ENCODE measurements around the gene SPEF1.
"Not testable (repeated sequence)": the region's sequence is repeated elsewhere in the genome, so short reads cannot be mapped to it uniquely, and the experiment has no call there.

SPEF1 gene

GRCh38 chr20:3798908-3799248 is 17.6 kb upstream of the SPEF1 start:
- H3K9me3 Mint-ChIP-seq: no peaks in the 10 kb centered on the region
- peaks cover 68% of the 10 kb centered on the region for H3K36me3 Mint-ChIP-seq
- no peak for ATAC-seq

GRCh38 chr20:3798373-3798768 is 17.1 kb upstream of the SPEF1 start:
- Mint-ChIP-seq H3K4me1 (peaks cover 69% of the 10 kb centered on the region), H3K4me3 (peak overlapping the region; percentile 99), H3K36me3 (peaks cover 63% of the 10 kb centered on the region), H3K27ac (peak overlapping the region; percentile 98), H3K9me3 (no peaks in the 10 kb centered on the region)
- ATAC-seq: no peak
- DNase-seq (ENCODE audit: low spot score in 2 of 2): no peak

More at GRCh38 chr20:3798908-3799248, 17.6 kb upstream of the SPEF1 start:
- no peak for DNase-seq (ENCODE audit: low spot score in 2 of 2)
- peak overlapping the region; percentile 98 for H3K27ac Mint-ChIP-seq
- peaks cover 74% of the 10 kb centered on the region for H3K4me1 Mint-ChIP-seq
- H3K4me3 Mint-ChIP-seq: peak overlapping the region; percentile 99

DNA sequence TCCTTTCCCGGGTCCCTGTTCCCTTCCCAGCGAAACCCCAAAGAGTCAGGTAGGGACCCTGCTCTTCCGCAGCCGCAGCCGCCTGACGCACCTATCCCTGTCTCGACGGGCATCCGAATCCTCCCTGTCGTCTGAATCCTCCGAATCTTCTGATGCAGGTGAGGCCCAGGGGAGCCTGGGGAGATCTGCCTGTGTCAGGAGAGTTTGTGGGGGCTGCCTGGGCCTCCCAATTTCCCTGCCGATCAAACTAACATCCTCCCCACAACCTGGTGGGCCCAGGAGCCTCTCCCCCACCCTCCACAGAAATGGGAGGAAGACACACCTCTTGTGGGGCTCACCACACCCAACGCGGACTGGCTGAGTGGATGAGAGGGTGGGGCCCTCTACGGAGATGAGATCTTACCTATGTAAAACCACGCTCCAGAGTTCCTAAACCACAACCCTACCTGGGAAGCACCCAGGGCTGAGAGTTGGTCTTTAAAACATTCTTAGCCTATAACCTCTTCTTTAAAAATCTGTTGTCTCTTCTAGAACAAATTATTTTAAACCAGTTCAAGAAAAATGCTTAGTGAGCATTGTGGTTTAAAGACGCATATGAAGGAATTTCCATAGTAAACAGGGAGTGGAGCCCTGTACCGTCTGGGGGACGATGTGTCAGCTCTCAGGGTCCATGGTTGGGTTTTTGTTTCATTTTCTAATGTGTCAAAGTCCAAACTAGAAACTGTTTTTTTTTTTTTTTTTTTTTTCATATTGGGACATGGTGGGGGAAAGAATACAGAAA is 16.5 kb upstream of the SPEF1 start:
- Mint-ChIP-seq H3K36me3 (peaks cover 57% of the 10 kb centered on the region), H3K27ac (peak overlapping the region; percentile 98), H3K4me1 (peaks cover 64% of the 10 kb centered on the region), H3K9me3 (no peaks in the 10 kb centered on the region), H3K4me3 (peak overlapping the region; percentile 99)
- ATAC-seq (peak; percentile 41), DNase-seq (ENCODE audit: low spot score in 2 of 2) (no peak)

DNA sequence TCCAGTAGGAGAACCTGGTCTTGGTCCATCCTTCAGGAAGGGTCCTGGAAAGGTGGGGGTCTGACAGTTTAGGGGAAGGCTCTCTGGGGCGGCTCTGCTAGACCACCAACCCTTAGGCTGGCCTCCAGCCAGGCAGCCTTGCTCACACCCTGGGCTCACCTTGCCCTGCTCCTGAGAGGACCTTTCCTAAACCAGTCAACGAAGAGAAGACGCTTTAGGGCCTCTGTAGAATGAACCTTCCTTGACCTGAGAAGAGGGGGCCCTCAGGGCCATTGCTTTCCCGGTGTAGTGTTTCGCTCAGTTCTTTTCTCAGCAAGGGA is 15.9 kb upstream of the SPEF1 start:
- DNase-seq (ENCODE audit: low spot score in 2 of 2) (no peak), ATAC-seq (no peak)
- Mint-ChIP-seq H3K27ac (peak overlapping the region; percentile 98), H3K4me1 (peaks cover 58% of the 10 kb centered on the region), H3K4me3 (peak overlapping the region; percentile 99), H3K36me3 (peaks cover 51% of the 10 kb centered on the region), H3K9me3 (no peaks in the 10 kb centered on the region)

- Mint-ChIP-seq H3K9me3 (no peaks in the 10 kb centered on the region), H3K27ac (peak overlapping the region; percentile 98), H3K4me1 (peaks cover 57% of the 10 kb centered on the region), H3K4me3 (peak overlapping the region; percentile 99), H3K36me3 (peaks cover 46% of the 10 kb centered on the region)
- ATAC-seq: peak; percentile 0
- DNase-seq (ENCODE audit: low spot score in 2 of 2): no peak
Measured at GRCh38 chr20:3796477-3797225, 15.4 kb upstream of the SPEF1 start.

DNA sequence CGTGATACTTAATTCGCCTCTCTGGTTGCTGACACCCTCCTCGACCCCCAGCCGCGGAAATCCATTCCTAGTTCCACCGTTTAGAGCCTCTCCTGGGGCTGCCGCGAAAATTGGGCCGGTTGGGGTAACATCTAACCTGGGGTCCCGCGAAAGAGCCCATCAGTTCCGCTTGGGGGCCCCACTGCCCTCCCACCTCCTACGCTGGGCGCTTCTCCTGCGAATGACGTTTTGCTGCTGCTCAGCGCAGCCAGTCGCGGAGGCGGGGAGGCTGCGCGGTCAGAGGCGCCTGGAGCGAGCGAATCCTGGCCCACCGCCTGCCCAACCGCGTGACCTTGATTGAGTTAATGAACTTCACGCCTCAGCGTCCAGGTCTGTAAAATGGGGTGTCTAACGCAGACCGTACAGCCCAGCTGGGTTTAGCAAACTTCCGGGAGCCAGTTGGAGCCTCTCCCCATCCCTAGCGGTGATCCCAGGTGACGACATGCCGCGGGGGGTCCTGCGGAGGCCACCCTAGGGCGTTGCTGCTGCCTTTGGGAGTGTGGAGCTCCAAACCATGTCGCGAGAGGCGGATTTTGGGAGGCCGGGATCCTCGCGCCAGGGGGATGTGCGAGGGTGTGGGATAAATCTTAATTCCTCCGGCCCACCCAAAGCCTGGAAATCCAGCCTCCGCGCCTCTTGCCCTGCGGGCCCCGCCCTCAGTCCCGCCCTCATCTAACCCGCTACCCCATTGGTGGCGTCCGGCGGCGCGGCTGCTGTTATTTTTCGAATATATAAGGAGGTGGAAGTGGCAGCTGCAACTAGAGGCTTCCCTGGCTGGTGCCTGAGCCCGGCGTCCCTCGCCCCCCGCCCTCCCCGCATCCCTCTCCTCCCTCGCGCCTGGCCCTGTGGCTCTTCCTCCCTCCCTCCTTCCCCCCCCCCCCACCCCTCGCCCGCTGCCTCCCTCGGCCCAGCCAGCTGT is 14.5 kb upstream of the SPEF1 start, which contains the start of gene CDC25B:
TSS of gene CDC25B (plus strand) at position 800 of the 958 bp plus-strand sequence. CDS start 222 bp downstream, outside the sequence.
- DNase-seq (ENCODE audit: low spot score in 2 of 2): peak; percentile 75 to 92
- Mint-ChIP-seq H3K4me1 (peaks cover 48% of the 10 kb centered on the region), H3K36me3 (peaks cover 37% of the 10 kb centered on the region), H3K9me3 (no peaks in the 10 kb centered on the region), H3K4me3 (peak within 1 kb of the TSS; percentile 99), H3K27ac (peak within 1 kb of the TSS; percentile 98)
- peak; percentile 89 for ATAC-seq

GRCh38 chr20:3794701-3795420 is 13.6 kb upstream of the SPEF1 start:
- peaks cover 28% of the 10 kb centered on the region for H3K36me3 Mint-ChIP-seq
- no peaks in the 10 kb centered on the region for H3K9me3 Mint-ChIP-seq
- H3K27ac Mint-ChIP-seq: peak overlapping the region; percentile 98
- DNase-seq (ENCODE audit: low spot score in 2 of 2): no peak
- no peak for ATAC-seq
- H3K4me3 Mint-ChIP-seq: peak overlapping the region; percentile 99
- H3K4me1 Mint-ChIP-seq: peaks cover 42% of the 10 kb centered on the region

DNA sequence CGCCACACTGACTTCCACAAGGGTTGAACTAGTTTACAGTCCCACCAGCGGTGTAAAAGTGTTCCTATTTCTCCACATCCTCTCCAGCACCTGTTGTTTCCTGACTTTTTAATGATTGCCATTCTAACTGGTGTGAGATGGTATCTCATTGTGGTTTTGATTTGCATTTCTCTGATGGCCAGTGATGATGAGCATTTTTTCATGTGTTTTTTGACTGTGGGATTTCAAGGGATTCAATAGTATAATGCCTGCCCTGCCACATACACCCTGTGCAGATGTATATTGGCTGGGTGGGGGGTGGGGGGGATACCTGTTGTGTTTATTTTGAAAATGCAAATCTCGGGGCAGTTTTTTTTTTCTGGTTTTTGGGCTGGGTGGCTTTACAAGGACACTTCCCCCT is 12.9 kb upstream of the SPEF1 start:
- H3K9me3 Mint-ChIP-seq; H3K27ac Mint-ChIP-seq; DNase-seq (ENCODE audit: low spot score in 2 of 2); ATAC-seq; H3K4me3 Mint-ChIP-seq: not testable (repeated sequence)
- Mint-ChIP-seq H3K36me3 (peaks cover 24% of the 10 kb centered on the region), H3K4me1 (peaks cover 39% of the 10 kb centered on the region)

DNA sequence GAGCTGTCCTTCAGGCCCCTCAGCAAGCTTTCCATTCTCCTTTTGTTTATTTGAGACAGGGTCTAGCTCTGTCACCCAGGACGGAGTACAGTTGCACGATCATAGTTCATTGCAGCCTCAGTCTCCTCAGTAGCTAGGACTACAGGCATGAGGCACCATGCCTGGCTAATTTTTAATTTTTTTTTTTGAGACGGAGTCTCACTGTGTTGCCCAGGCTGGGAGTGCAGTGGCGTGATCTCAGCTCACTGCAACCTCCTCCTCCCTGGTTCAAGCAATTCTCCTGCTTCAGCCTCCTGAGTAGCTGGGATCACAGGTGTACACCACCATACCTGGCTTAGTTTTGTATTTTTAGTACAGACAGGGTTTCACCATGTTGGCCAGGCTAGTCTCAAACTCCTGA is 8.0 kb upstream of the SPEF1 start:
- peaks cover 12% of the 10 kb centered on the region for H3K36me3 Mint-ChIP-seq

DNA sequence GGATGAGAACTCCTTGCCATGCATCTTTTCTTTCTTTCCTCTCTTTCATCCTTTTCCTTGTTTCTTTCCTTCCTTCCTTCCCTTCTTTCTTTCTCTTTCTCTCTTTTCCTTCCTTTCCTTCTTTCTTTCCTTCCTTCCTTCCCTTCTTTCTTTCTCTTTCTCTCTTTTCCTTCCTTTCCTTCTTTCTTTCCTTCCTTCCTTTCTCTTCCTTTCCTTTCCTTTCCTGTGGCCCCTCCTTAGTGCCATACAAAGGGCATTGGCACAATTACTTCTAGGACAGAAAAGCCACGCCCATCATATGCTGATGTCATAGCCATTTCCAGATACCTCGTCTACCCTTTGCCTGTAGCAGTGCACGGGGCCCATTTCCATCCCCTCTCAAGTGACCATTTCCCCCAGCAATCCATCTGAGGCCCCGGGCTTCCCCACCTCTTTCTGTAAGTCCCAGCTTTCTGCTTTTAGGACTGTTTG is 7.5 kb upstream of the SPEF1 start:
- ATAC-seq (no peak), DNase-seq (ENCODE audit: low spot score in 2 of 2) (no peak)
- peak overlapping the region; percentile 18 for H3K4me3 Mint-ChIP-seq
- H3K9me3 Mint-ChIP-seq: no peaks in the 10 kb centered on the region
- peaks cover 17% of the 10 kb centered on the region for H3K36me3 Mint-ChIP-seq
- H3K27ac Mint-ChIP-seq: no peak overlapping the region
- H3K4me1 Mint-ChIP-seq: peaks cover 36% of the 10 kb centered on the region

More for the DNA sequence above, 8.0 kb upstream of the SPEF1 start:
- Mint-ChIP-seq H3K4me3 (peak overlapping the region; percentile 18), H3K4me1 (peaks cover 33% of the 10 kb centered on the region)
- ATAC-seq; H3K27ac Mint-ChIP-seq; DNase-seq (ENCODE audit: low spot score in 2 of 2); H3K9me3 Mint-ChIP-seq: not testable (repeated sequence)

DNA sequence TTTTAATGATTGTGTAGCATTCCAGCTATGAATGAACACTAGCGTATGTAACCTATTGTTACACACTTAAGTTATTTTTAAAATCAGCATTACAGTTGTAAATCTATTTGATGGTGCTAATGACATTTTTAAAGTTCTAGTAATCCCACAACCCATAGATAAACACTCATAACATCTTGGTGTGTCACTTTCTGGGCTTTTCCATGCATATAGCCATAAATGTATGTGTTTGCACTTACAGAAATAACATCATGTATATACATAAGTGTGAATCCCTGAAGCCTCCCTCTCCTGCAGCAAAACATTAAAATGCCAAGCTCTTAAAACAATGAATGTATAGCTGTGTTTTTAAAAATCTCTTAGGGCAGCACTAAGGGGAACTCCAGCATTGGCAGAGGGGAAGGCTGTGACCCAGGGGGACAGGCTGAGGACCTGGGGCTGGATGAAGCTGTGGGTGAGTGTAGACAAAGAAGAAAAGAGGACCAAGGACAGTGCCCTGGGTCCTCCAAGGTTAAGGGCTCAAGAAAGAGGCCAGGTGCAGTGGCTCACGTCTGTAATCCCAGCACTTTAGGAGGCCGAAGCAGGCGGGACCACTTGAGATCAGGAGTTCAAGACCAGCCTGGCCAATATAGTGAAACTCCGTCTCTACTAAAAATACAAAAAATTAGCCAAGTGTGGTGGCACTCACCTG is 6.2 kb upstream of the SPEF1 start:
- Mint-ChIP-seq H3K36me3 (peaks cover 20% of the 10 kb centered on the region), H3K9me3 (no peaks in the 10 kb centered on the region), H3K4me3 (peak overlapping the region; percentile 70), H3K27ac (no peak overlapping the region), H3K4me1 (peaks cover 46% of the 10 kb centered on the region)
- DNase-seq (ENCODE audit: low spot score in 2 of 2) (no peak), ATAC-seq (no peak)

DNA sequence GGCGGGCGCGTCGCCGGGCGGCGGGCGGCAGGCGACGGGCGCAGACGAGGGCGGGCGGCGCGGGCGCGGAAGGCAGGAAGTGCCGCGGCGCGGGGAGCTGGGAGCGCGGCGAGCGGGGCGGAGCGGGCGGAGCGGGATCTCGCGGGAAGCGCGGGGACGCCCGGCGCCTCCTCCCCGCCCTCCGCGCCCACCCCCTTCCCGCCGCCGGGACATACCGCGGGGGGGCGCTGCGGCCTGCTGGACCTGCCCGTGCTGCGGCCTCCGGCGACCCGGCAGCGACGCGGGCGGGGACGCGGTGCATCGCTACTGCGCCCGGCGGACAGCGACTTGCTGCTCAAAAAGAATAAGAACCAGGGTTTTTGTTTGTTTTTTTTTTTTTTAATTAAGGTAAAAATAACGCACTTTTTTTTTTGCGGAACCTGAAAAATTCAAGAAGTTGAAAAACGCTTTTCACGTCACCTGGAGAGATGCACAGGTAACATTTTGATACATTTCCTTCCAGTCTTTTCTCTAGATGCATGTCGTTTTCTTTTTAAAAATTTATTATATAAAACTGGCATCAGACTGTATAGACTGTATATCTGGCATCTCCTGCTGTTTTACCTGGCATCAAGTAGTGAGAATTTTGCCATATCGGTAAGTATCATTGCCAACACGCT is 5.5 kb upstream of the SPEF1 start, which contains the start of gene CENPB:
TSS of gene CENPB (minus strand) at position 76 of the 659 bp plus-strand sequence. CDS start 257 bp downstream, outside the sequence.
- peaks cover 52% of the 10 kb centered on the region for H3K4me1 Mint-ChIP-seq
- H3K36me3 Mint-ChIP-seq: peaks cover 20% of the 10 kb centered on the region
- peak within 1 kb of the TSS; percentile 54 for H3K27ac Mint-ChIP-seq
- peak; percentile 94 to 98 for DNase-seq (ENCODE audit: low spot score in 2 of 2)
- no peaks in the 10 kb centered on the region for H3K9me3 Mint-ChIP-seq
- peak within 1 kb of the TSS; percentile 70 for H3K4me3 Mint-ChIP-seq
- peak; percentile 93 for ATAC-seq

GRCh38 chr20:3786126-3786484 is 4.9 kb upstream of the SPEF1 start:
- Mint-ChIP-seq H3K27ac (peak overlapping the region; percentile 54), H3K36me3 (peaks cover 20% of the 10 kb centered on the region)

More at GRCh38 chr20:3786126-3786484, 4.9 kb upstream of the SPEF1 start:
- DNase-seq (ENCODE audit: low spot score in 2 of 2) (peak in 1 of 2 donors; percentile 26), ATAC-seq (peak; percentile 46)
- Mint-ChIP-seq H3K4me1 (peaks cover 59% of the 10 kb centered on the region), H3K9me3 (no peaks in the 10 kb centered on the region), H3K4me3 (peak overlapping the region; percentile 70)
